ENCODE results near the gene PFKFB4. TPM values are rescaled to one million over a fixed set of nuclear protein-coding genes. Genes with fewer than 3 reads are reported as not detected.
A peak's percentile ranks its signal among the peaks of the same experiment; 100 is the strongest.

Gene PFKFB4
- 1 to 10 TPM; 1.6 to 3.3 TPM for total RNA-seq
- 5.8 to 6.0 reads per million in 2 donors for total RNA-seq

DNA sequence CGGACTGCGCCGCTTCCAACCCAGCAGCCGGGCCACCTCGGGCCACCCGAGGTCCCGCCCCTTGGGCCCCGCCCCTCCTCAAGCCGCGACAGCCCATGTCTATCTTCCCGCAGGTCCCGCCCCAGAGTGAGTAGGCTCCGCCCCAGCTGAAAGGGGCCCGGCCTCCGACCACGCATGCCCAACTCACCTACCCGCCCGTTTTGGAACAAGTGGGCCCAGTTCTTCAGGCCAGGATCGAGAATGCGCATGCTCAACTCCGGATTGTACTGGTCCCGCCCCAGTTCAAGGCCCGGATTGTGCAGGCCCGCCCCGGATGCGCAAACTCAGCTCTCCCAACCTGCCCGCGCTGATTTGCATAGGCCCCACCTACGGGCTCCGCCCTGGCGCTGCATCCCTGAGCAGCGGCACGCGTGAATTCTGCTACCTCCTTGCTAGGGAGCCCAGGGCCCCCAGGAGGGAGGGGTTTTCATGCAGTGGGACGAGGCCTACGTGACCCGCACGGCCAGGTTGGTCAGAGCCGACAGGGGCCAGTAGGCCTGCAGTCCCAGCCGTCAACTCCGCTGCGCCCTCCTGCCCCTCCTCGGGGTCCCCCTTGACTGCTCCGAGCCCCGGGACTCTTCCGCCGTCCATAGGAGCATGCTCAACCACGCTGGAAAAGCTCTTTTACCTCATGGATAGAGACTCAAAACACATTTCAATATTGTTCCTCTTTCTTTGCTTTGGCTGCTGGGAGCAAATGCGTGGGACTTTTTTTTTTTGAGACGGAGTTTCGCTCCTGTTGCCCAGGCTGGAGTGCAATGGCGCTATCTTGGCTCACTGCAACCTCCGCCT lies at the start of gene PFKFB4:
Gene PFKFB4, minus strand, starts transcription at position 8 of the 831 bp plus-strand sequence. CDS start 26 bp downstream, outside the sequence.
- H3K4me1 Mint-ChIP-seq: peaks cover 20% of the 10 kb centered on the region
- no peaks in the 10 kb centered on the region for H3K36me3 Mint-ChIP-seq (ENCODE audit: low read depth)
- peaks cover 9% of the 10 kb centered on the region for H3K27me3 Mint-ChIP-seq
- ATAC-seq (peak; percentile 91), DNase-seq (peak; percentile 98 to 99 (median 98))
- no peaks in the 10 kb centered on the region for H3K9me3 ChIP-seq (ENCODE audit: control insufficient read depth, low read length, poor library complexity, severe bottlenecking)
- peak within 1 kb of the TSS; percentile 71 for H3K27ac Mint-ChIP-seq
- peak within 1 kb of the TSS; percentile 94 for H3K4me3 Mint-ChIP-seq

DNA sequence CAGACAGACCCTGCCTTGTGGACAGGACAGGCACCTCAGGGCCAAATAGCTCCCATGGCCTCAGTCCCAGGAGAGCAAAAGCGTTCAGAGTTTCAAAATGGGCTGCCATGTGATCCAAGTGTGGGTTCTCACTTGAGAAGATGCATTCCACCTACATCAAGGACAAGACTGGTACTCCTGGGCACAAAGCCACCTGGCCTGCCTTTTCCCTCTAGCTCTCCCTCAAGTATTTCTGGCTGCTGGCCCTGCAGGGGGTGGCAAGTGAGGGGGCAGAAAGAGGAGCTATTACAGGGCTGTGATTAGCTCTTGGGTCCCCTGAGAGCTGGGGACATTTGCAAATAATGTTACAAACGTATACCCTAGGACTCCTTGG lies 45.0 kb upstream of the PFKFB4 start:
- no peak for ATAC-seq
- no peaks in the 10 kb centered on the region for H3K27me3 Mint-ChIP-seq
- H3K36me3 Mint-ChIP-seq (ENCODE audit: low read depth): peaks cover 5% of the 10 kb centered on the region
- no peak overlapping the region for H3K27ac Mint-ChIP-seq
- H3K9me3 ChIP-seq (ENCODE audit: control insufficient read depth, low read length, poor library complexity, severe bottlenecking): no peaks in the 10 kb centered on the region
- DNase-seq: no peak
- H3K4me1 Mint-ChIP-seq: peaks cover 8% of the 10 kb centered on the region
- H3K4me3 Mint-ChIP-seq: no peak overlapping the region

DNA sequence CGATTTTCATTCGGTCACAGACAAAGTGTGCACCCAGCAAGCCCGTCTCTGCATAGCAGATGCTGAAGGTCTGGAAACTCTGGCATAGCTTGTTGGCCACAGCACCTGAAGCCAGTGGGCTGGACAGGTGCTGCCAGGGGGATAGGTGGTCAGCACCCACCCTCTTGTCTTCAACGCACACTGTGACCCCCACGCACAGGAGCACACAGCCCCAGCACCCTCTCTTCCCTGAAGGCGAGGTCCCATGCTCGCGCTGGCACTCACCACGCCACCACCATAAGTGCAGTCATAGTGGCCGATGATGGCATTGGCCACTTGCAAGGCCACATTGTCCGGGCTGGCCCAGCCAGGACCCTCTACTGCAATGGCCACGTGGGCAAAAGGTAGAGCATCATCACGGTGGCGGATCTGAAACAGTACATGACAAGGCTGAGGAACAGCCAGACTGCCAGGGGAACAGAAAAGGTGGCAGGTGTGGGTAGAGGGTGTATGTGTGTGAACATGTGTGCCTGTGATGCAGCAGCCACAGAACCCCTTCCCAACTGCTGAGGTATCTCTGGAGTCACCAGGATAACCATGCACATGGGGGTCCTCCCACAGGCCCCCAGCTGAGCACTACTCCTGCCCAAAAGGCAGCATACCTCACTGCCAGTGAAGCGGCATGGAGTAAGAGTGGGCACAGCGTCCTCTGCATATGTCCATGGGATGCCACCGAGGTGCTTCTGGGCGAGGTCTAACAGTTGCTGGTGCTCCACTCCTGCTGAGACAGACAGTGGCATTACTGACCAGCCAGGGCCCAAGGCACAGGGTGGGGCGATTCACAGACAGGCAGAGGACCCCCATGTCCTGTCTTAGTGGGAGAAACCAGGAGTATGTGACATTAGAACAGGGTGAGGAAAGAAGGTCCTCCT lies 44.4 kb upstream of the PFKFB4 start:
- Mint-ChIP-seq H3K4me1 (peaks cover 11% of the 10 kb centered on the region), H3K36me3 (ENCODE audit: low read depth) (peaks cover 5% of the 10 kb centered on the region), H3K27ac (no peak overlapping the region), H3K4me3 (no peak overlapping the region), H3K27me3 (peaks cover 6% of the 10 kb centered on the region)
- DNase-seq (no peak), ATAC-seq (no peak)
- no peaks in the 10 kb centered on the region for H3K9me3 ChIP-seq (ENCODE audit: control insufficient read depth, low read length, poor library complexity, severe bottlenecking)

DNA sequence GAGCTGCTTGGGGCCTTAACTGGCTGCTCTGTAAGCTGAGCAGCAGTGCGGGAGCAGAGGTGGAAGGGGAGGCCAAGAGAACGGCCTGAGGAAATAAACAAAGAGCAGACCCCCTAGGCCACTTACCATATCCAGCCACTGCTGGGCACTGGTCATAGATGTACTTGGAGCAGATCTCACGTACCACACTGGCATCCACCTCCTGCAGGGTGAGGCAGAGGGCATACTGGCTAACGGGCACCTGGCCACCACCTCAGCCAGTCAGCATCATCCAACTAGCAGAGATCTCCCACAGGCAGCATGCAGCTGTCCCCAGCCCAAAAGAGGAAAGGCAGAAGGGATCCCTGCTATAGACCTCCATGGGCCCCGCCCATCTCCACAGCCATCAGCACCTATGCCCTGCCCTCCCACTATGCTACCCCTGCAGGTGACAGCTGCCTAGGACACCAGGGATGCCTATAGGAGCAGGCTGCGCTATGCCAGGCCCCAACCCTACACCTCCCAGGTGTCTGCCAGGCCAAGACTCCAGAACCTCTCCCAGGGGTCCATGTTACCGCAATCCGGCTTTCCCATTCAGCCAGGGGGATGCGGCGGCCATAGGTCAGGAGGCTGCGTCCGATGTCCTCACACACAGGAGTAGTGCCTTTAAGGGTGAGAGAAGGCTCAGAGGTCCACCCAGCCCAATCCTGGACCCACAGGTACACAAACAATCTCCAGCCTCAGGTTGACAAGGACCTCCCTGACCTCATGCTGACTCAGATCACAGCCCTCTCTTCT lies 43.1 kb upstream of the PFKFB4 start:
- Mint-ChIP-seq H3K4me3 (no peak overlapping the region), H3K27ac (no peak overlapping the region), H3K36me3 (ENCODE audit: low read depth) (peaks cover 5% of the 10 kb centered on the region), H3K4me1 (peaks cover 14% of the 10 kb centered on the region), H3K27me3 (peaks cover 8% of the 10 kb centered on the region)
- ATAC-seq (no peak), DNase-seq (no peak)
- H3K9me3 ChIP-seq (ENCODE audit: control insufficient read depth, low read length, poor library complexity, severe bottlenecking): no peaks in the 10 kb centered on the region

DNA sequence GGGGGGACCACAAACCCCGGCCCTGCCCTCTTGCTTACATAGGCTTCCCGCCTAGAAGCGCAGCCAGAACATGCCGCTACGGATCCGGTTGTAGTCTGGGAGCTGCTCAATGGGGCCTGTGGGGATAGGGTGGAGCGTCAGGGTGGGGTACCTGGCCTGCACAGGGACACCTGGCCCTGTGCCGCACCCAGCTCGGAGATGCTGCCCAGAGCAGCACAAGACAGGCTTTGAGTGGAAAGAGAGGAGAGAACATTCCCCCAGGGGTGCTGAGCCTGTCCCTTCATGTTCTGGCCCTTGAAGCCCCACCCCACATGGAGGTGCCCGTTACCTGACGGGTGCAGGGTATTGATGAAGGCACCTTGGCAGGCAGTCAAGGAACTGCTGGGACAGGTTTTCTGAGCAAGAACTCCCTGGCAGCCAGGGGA lies 42.5 kb upstream of the PFKFB4 start:
- Mint-ChIP-seq H3K4me3 (no peak overlapping the region), H3K27ac (no peak overlapping the region), H3K27me3 (peaks cover 14% of the 10 kb centered on the region), H3K4me1 (peaks cover 14% of the 10 kb centered on the region), H3K36me3 (ENCODE audit: low read depth) (peaks cover 5% of the 10 kb centered on the region)
- no peaks in the 10 kb centered on the region for H3K9me3 ChIP-seq (ENCODE audit: control insufficient read depth, low read length, poor library complexity, severe bottlenecking)
- ATAC-seq (no peak), DNase-seq (no peak)

DNA sequence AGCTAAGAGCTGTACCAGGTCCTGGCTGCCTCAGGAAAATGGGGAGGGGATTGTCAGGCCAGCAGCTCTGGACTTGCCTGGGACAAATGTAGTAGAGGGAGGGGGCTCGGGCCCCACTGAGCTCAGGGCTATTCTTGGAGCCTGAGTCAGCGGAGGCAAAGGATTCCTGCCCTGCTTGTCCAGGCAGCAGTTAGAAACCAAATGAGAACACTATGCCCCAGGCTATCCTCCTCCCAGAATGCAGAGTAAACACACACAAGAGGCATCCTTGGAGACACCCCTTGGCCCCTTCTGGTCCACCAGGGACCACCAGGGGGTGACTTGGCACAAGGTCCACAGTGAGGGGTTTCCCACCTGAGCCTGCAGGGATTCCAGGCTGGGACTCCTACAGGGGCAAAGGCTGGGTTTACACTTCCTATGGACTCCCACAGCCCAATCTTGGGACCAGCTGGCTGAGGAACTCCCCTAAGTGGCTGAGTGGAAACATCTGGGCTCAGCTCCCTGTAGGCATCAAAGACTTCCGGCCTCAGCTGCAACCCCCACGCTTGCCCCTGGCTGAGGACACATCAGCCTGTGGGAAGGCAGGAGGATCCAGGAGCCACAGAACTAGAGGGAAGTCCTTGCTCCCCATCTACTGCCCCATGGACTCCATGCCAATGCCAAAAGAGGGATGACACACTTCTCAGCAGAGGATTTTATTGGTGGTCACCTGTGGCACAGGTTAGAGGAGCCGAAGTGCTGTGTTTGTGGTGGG lies 41.9 kb upstream of the PFKFB4 start:
- H3K9me3 ChIP-seq (ENCODE audit: control insufficient read depth, low read length, poor library complexity, severe bottlenecking): no peaks in the 10 kb centered on the region
- H3K4me3 Mint-ChIP-seq: no peak overlapping the region
- H3K27me3 Mint-ChIP-seq: peaks cover 20% of the 10 kb centered on the region
- ATAC-seq (no peak), DNase-seq (no peak)
- H3K4me1 Mint-ChIP-seq: peaks cover 14% of the 10 kb centered on the region
- H3K27ac Mint-ChIP-seq: no peak overlapping the region
- peaks cover 5% of the 10 kb centered on the region for H3K36me3 Mint-ChIP-seq (ENCODE audit: low read depth)

DNA sequence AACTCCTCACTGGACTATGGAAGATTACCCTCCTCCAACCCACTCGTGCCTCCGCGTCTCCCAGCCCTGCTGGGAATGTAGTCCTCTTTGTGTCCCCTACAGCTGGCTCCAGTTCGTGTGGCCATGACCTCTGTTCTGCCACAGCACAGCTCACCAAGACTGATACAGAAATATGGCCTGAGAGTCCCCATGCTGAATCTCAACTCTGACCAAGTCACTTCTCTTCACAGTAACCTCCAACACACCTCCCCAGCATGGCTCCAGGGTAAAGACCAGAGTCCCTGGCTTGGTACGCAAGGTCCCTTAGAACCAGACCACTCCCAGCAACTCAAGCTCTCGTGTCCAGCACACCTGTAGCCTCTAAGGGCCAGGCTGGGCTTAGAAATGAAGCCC lies 40.8 kb upstream of the PFKFB4 start:
- H3K36me3 Mint-ChIP-seq (ENCODE audit: low read depth): peaks cover 2% of the 10 kb centered on the region

DNA sequence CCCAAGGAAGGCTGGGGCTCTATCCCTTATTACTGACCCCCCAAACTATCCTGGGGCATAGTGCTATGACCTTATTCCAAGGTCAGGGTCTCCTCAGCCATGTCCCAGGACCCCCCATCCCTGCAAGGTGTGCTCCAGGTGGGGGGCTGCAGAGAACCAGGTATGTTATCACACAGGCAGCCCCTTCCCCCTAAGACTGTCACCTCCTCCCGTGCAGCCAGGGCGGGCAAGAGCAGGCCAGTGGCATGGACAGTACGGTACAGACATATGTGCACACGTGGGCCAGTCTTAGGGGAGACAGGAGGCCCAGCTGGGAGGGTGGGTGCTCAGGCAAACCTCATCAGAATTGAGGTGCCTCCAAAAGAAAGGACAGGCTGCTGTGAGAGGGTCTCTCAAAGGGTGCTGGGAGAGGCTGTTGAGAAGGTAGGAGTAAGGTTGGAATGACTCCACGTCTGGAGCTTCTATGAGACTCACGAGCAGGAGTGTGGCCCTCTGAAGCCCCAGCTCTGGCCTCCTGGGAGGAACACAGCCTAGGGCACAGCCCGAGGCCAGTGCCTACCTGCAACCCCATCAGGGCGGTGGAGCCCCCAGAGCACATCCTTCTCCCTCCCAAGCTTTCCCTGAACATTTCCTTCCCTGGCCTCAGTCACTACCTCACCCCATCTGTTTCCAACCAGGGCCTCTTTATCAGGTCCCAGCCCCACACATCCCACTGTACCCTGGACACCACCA lies 40.2 kb upstream of the PFKFB4 start:
- H3K4me1 Mint-ChIP-seq: peaks cover 14% of the 10 kb centered on the region
- no peaks in the 10 kb centered on the region for H3K9me3 ChIP-seq (ENCODE audit: control insufficient read depth, low read length, poor library complexity, severe bottlenecking)
- H3K27me3 Mint-ChIP-seq: peaks cover 25% of the 10 kb centered on the region
- peak overlapping the region; percentile 85 for H3K27ac Mint-ChIP-seq
- H3K36me3 Mint-ChIP-seq (ENCODE audit: low read depth): no peaks in the 10 kb centered on the region
- ATAC-seq: no peak
- no peak for DNase-seq
- no peak overlapping the region for H3K4me3 Mint-ChIP-seq

More for the DNA sequence above, 40.8 kb upstream of the PFKFB4 start:
- peak overlapping the region; percentile 85 for H3K27ac Mint-ChIP-seq
- DNase-seq (no peak), ATAC-seq (no peak)
- no peaks in the 10 kb centered on the region for H3K9me3 ChIP-seq (ENCODE audit: control insufficient read depth, low read length, poor library complexity, severe bottlenecking)
- peaks cover 14% of the 10 kb centered on the region for H3K4me1 Mint-ChIP-seq
- H3K27me3 Mint-ChIP-seq: peaks cover 25% of the 10 kb centered on the region
- H3K4me3 Mint-ChIP-seq: peak overlapping the region; percentile 45

DNA sequence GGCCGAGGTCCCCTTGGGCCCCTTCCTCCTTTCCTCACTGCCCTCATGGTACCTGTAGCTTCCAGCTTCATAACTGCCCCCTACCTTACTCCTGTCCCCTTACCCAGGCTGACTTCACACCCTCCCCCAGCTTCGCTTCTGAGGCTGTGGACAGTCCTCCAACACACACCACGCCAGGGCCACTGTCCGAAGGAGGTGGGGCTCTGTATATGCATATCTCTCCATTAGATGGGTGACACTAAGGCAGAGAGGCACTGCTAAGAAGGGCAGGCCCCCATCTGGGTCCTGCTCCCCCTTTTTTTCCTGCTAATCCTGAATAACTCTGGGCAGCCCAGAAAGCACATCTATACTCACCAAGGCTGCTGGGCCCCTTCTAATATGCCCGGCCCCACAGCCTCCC lies 39.6 kb upstream of the PFKFB4 start:
- H3K27me3 Mint-ChIP-seq: peaks cover 29% of the 10 kb centered on the region
- no peaks in the 10 kb centered on the region for H3K9me3 ChIP-seq (ENCODE audit: control insufficient read depth, low read length, poor library complexity, severe bottlenecking)
- H3K4me3 Mint-ChIP-seq: no peak overlapping the region
- H3K4me1 Mint-ChIP-seq: peaks cover 14% of the 10 kb centered on the region
- H3K36me3 Mint-ChIP-seq (ENCODE audit: low read depth): no peaks in the 10 kb centered on the region
- peak overlapping the region; percentile 19 for H3K27ac Mint-ChIP-seq
- DNase-seq (no peak), ATAC-seq (no peak)

DNA sequence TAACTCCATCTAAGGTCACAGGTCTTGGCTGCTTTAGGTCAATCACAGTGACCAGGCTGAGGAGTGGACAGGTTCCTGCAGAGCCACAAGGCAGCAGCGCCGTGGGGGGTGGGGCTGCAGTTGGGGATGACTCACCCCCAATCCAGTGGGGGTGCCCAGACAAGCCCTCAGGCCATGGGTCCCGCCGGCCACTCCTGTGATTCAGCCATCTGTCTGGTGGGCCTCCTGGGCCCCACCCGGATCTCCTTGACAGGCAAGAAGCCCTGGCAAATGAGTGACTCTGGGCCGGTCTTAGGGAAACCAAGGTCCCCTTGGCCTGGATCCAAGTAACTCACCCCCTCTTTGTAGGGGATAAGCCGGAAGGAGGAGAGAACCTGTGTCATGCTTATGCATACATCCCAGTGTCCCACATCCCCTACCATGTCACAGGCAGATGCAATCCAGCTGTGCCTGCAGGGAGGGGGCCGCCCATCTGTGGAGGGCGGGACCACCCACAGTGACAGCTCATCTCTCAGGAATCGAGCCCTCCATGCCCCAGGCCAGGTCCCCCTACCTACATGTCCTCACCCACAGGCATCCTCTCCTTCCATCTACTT lies 39.0 kb upstream of the PFKFB4 start:
- Mint-ChIP-seq H3K4me1 (peaks cover 14% of the 10 kb centered on the region), H3K36me3 (ENCODE audit: low read depth) (peaks cover 4% of the 10 kb centered on the region), H3K27ac (peak overlapping the region; percentile 19), H3K4me3 (no peak overlapping the region), H3K27me3 (peaks cover 35% of the 10 kb centered on the region)
- DNase-seq (no peak), ATAC-seq (peak; percentile 12)
- H3K9me3 ChIP-seq (ENCODE audit: control insufficient read depth, low read length, poor library complexity, severe bottlenecking): no peaks in the 10 kb centered on the region

DNA sequence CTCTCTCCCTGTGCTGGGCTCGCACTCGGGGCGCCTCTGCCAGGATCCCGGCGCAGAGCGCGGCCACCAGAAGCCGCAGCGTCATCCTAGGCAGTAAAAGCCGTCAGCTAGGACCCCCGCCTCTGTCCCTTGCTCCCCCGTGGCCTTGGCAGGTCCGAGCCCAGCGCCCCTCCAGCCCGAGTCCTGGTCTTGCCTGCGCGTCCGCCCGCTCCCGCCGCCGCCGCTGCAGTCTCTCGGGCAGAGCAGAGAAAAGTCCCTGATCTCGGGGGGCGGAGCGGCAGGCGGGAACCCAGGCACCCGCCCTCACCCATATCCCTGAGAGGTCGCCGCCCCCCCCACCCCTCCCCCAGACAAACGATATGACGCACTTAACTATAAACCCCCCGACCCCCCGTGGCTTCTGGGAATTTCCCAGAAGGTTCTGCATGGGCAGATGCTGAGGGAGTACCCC lies 38.5 kb upstream of the PFKFB4 start, which contains the start of gene COL7A1:
Gene COL7A1, minus strand, starts transcription at position 255 of the 451 bp plus-strand sequence. Its CDS starts 170 bp downstream, at position 85.
- peaks cover 39% of the 10 kb centered on the region for H3K27me3 Mint-ChIP-seq
- peak; percentile 44 for ATAC-seq
- DNase-seq: no peak
- peak within 1 kb of the TSS; percentile 63 for H3K4me3 Mint-ChIP-seq
- no peaks in the 10 kb centered on the region for H3K9me3 ChIP-seq (ENCODE audit: control insufficient read depth, low read length, poor library complexity, severe bottlenecking)
- peaks cover 14% of the 10 kb centered on the region for H3K4me1 Mint-ChIP-seq
- peak within 1 kb of the TSS; percentile 19 for H3K27ac Mint-ChIP-seq
- peaks cover 4% of the 10 kb centered on the region for H3K36me3 Mint-ChIP-seq (ENCODE audit: low read depth)
